ENCODE data around the gene TBX21. TPM values are rescaled to one million over a fixed set of nuclear protein-coding genes. Genes with fewer than 3 reads are reported as not detected.

Gene TBX21
- total and polyA plus RNA-seq, 10 of the 15 experiments (the other 5 are each of a cell fraction or from before 2014, with no cell fraction given), result 0.63 to 9.6 (median 5.0) TPM

DNA sequence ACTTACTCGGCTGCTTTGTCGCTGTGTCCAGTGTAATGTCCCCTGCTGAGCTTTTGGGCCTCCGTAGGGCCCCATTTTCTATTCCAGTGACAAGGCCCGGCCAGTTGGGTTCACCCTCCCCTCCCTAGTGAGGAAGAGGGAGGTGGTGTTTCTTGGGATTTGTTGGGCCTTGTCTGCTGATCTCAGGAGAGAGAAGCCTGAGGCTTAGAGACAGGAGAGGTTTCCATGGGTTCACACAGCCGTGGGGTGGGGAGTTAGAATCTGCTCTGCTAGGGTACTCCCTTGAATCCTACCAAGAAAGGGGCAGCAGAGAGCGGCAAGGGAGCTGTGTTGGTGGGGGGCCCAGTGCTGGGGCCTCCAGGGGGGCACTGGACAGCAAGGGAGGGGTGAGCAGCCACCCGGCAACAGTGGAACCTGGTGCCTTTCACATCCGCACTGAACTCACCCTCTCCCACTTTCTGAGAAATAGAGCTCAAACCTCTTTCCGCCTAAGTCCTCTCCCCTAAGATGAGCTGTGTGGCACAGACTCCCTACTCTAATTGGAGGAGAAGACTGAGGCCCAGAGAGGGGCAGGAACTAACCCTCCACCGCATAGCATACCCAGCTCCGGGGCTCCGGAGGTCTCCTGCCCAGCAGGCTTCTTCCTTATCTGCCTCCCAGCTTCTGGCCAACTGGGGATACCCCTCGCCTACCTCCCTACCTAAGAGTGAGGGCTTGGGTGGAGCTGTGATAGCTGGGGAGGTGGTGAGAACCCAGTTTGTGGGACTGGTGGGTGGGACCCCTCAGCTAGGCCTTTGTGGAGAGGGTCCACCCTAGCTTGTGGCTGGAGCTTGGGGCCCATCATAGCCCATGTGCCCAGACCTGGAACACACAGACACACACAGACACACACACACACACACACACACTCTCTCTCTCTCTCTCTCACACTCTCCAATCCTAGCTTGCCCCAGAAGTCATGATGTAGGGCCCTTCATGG lies 32.3 kb upstream of the TBX21 start:
- no peaks in the 10 kb centered on the region for H3K79me2 ChIP-seq (ENCODE audit: control insufficient read depth, insufficient read depth, low read length)
- H3K27ac ChIP-seq (ENCODE audit: control insufficient read depth, insufficient read depth), result no peak overlapping the region
- H3K4me2 ChIP-seq (ENCODE audit: control insufficient read depth, insufficient read depth), result no peak overlapping the region
- no peaks in the 10 kb centered on the region for H3K9me3 ChIP-seq (replicated peaks; ENCODE audit: control insufficient read depth, insufficient read depth, low read length)
- in situ Hi-C loops (cut with MboI), result no loop called here
- H3K4me3 ChIP-seq, result no peak overlapping the region
- no TSS peak for BruUV-seq (replicated peaks)
- DNase-seq (ENCODE audit: low read depth, low spot score), result no peak
- ChIA-PET CTCF (interaction anchor here (0.5 to 9.4 kb wide), 11 partner anchors 9 to 566 kb away, joined by 3 to 242 read pairs (median 5); partner anchors contain the start of gene TBX21), POLR2A (interaction anchor here (0.9 to 9.2 kb wide), 6 partner anchors 10 to 342 kb away, joined by 3 to 76 read pairs (median 7); partner anchors contain the start of gene TBX21), SMC1A (ENCODE audit: uncharacterized antibody, unreplicated experiment) (interaction anchor here (0.6 to 6.5 kb wide), 10 partner anchors 9 to 90 kb away, joined by 3 to 39 read pairs (median 4); partner anchors contain the start of gene TBX21), RAD21 (ENCODE audit: unreplicated experiment) (interaction anchor here (0.6 to 9.9 kb wide), 14 partner anchors 15 to 121 kb away, joined by 3 to 142 read pairs (median 4); partner anchors contain the start of genes OSBPL7 and TBX21)
- H2AFZ ChIP-seq (ENCODE audit: control insufficient read depth, low read depth, low read length), result no peak overlapping the region
- no peaks in the 10 kb centered on the region; the same call in 1 of the 2 replicates for H4K20me1 ChIP-seq (ENCODE audit: control insufficient read depth, insufficient read depth)
- ATAC-seq, result no peak
- H3K4me1 ChIP-seq (ENCODE audit: control insufficient read depth, insufficient read depth, low read length), result peaks cover 27% of the 10 kb centered on the region
- no peaks in the 10 kb centered on the region for H3K27me3 ChIP-seq (replicated peaks in 1 of 2; ENCODE audit: control insufficient read depth in 2 of 2, insufficient read depth in 2 of 2, low read length in 1 of 2)
- WGBS (ENCODE audit: insufficient coverage, insufficient replicate concordance, low lambda C conversion rate, missing lambda C conversion rate), result 63% methylated on average over 13 of the region's 13 CpGs
- TF ChIP-seq TCF12 (IDR thresholded peaks at IDR 0.05; ENCODE audit: low read depth, low read length) (no peak), NR2F1 (conservative IDR thresholded peaks at IDR 0.05) (peak; percentile 51), NBN (IDR thresholded peaks at IDR 0.05) (peak; percentile 36; the same call in 1 of the 2 replicates), BMI1 (IDR thresholded peaks at IDR 0.05; ENCODE audit: borderline replicate concordance) (no peak)
- TF ChIP-seq, protein P1, sequence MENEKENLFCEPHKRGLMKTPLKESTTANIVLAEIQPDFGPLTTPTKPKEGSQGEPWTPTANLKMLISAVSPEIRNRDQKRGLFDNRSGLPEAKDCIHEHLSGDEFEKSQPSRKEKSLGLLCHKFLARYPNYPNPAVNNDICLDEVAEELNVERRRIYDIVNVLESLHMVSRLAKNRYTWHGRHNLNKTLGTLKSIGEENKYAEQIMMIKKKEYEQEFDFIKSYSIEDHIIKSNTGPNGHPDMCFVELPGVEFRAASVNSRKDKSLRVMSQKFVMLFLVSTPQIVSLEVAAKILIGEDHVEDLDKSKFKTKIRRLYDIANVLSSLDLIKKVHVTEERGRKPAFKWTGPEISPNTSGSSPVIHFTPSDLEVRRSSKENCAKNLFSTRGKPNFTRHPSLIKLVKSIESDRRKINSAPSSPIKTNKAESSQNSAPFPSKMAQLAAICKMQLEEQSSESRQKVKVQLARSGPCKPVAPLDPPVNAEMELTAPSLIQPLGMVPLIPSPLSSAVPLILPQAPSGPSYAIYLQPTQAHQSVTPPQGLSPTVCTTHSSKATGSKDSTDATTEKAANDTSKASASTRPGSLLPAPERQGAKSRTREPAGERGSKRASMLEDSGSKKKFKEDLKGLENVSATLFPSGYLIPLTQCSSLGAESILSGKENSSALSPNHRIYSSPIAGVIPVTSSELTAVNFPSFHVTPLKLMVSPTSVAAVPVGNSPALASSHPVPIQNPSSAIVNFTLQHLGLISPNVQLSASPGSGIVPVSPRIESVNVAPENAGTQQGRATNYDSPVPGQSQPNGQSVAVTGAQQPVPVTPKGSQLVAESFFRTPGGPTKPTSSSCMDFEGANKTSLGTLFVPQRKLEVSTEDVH (IDR thresholded peaks at IDR 0.05; ENCODE audit: low read depth, partially characterized antibody), result no peak
- TF ChIP-seq, protein P2, sequence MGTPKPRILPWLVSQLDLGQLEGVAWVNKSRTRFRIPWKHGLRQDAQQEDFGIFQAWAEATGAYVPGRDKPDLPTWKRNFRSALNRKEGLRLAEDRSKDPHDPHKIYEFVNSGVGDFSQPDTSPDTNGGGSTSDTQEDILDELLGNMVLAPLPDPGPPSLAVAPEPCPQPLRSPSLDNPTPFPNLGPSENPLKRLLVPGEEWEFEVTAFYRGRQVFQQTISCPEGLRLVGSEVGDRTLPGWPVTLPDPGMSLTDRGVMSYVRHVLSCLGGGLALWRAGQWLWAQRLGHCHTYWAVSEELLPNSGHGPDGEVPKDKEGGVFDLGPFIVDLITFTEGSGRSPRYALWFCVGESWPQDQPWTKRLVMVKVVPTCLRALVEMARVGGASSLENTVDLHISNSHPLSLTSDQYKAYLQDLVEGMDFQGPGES (IDR thresholded peaks at IDR 0.05), result no peak
- intact Hi-C loops (cut with micrococcal nuclease; ENCODE audit: unreplicated experiment), result no loop called here
- H3K36me3 ChIP-seq (ENCODE audit: control insufficient read depth in 2 of 2, insufficient read depth in 2 of 2, low read length in 1 of 2), result no peaks in the 10 kb centered on the region
- no peak for FAIRE-seq
- no peak overlapping the region for H3K9ac ChIP-seq (ENCODE audit: control insufficient read depth, insufficient read depth, low read length)

Measured in GM12878 (cell line).